Right lobe of liver (tissue), 4 donors: ENCODE measurements around the gene MIR17HG.

Source experiments
- CTCF ChIP-seq, 4 donors: fragments of 200-600 bp in 3 of 4; fragments of 450-650 bp in 1 of 4; IDR thresholded peaks; one replicate each; pipeline versions ENCODE4 v1.5.1 to v1.8.0; 2016 to 2022; ENCODE audit warnings: antibody characterized with exemption in 4 of 4, mild to moderate bottlenecking in 2 of 4
- POLR2A ChIP-seq: fragments of 450-650 bp; IDR thresholded peaks from one replicate; pipeline ENCODE4 v1.6.1; 2017; ENCODE audit warnings: antibody characterized with exemption, mild to moderate bottlenecking
- donor health status: DM: no; HTN: no; CAD: no.
- donor health status: DM: no; HTN: no; CAD: no.
- donor health status: DM: no; HTN: yes; CAD: no.

DNA sequence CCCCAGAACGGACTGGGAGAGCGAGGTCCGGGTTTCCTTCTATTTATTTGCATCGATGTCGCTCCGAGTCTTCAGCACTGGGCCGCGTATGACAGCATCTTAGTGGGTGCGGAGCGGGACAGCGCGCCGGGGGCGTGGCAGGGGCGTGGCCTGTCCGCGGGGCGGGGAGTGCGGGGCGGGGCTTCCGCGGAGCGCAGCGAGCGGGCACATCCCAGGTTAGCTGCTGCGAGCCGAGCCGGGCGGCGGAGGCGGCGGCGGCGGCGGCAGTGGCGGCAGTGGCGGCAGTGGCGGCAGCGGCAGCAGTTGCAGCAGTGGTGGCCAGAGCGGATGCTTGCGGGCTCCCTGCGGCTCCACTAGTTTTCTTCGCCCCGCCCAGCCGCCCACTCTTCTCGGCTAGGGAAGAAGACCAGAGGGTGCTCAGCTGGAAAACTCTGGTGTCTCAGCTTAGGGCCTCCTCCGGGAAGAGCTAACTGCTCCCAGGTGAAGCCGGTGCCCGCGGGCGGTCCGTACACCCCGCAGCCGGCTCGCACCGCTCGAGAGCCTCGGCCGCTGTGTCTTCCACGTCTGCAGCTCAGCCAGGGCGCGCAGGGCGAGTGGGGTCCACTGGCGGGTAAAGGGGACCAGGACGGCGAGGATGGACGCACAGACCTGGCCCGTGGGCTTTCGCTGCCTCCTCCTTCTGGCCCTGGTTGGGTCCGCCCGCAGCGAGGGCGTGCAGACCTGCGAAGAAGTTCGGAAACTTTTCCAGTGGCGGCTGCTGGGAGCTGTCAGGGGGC, 51.1 kb downstream of the MIR17HG start, which contains the start of gene GPC5:
- TF ChIP-seq CTCF (IDR thresholded peaks at IDR 0.05): peak in 1 of 4 donors; percentile 4
- peak; percentile 44 for TF ChIP-seq POLR2A
